GM11168 (cell line): ENCODE results near the gene NUP188.
"Not testable (repeated sequence)": the region's sequence is repeated elsewhere in the genome, so short reads cannot be mapped to it uniquely, and the experiment has no call there.

Source experiments
- in situ Hi-C: fragments of 300-500 bp; cut with MboI; formaldehyde crosslinking; loops from one replicate; pipeline ENCODE4 v1.12.0; 2022; ENCODE audit warnings: low sequenced_read_pairs; ENCODE audit not compliant: unreplicated experiment

Gene NUP188

GRCh38 chr9:129023036-129023907 is 75.8 kb downstream of the NUP188 start:
- in situ Hi-C loops: loop anchor here (10.0 kb wide), 1 partner anchor 1048 kb away; no protein-coding TSS in a partner anchor

GRCh38 chr9:129023908-129024233 is 76.4 kb downstream of the NUP188 start:
- in situ Hi-C loops: loop anchor here (10.0 kb wide), 1 partner anchor 1049 kb away; no protein-coding TSS in a partner anchor

GRCh38 chr9:129026442-129027223 is 79.1 kb downstream of the NUP188 start:
- in situ Hi-C loops: loop anchor here (10.0 kb wide), 1 partner anchor 1052 kb away; no protein-coding TSS in a partner anchor

- in situ Hi-C loops: loop anchor here (10.0 kb wide), 1 partner anchor 1052 kb away; no protein-coding TSS in a partner anchor
These were observed 79.8 kb downstream of the NUP188 start for GRCh38 chr9:129027224-129027684.

GRCh38 chr9:129027685-129028191 is 80.2 kb downstream of the NUP188 start:
- in situ Hi-C loops: loop anchor here (10.0 kb wide), 1 partner anchor 1053 kb away; no protein-coding TSS in a partner anchor

- in situ Hi-C loops: loop anchor here (10.0 kb wide), 1 partner anchor 1054 kb away; no protein-coding TSS in a partner anchor
These were observed 80.9 kb downstream of the NUP188 start, which contains the start of gene SH3GLB2 for GRCh38 chr9:129028192-129028966. SH3GLB2 (minus strand) TSS chr9:129028331; CDS start chr9:129028154, 177 bp downstream.

GRCh38 chr9:129030191-129030590 is 82.7 kb downstream of the NUP188 start:
- in situ Hi-C loops: no loop called here

- in situ Hi-C loops: no loop called here
These were observed 84.0 kb downstream of the NUP188 start for GRCh38 chr9:129031514-129031913.

- in situ Hi-C loops: no loop called here
These were observed 85.2 kb downstream of the NUP188 start for GRCh38 chr9:129032541-129033159.

- in situ Hi-C loops: no loop called here
These were observed 85.7 kb downstream of the NUP188 start for GRCh38 chr9:129033216-129033615.

- in situ Hi-C loops: not testable (repeated sequence)
These were observed 88.3 kb downstream of the NUP188 start for GRCh38 chr9:129035838-129036237.

- in situ Hi-C loops: no loop called here
These were observed 88.9 kb downstream of the NUP188 start, which contains the start of gene MIGA2 for GRCh38 chr9:129036241-129036922. MIGA2 (plus strand) TSS chr9:129036626; CDS start chr9:129040595, 3,969 bp downstream.

- in situ Hi-C loops: no loop called here
These were observed 89.6 kb downstream of the NUP188 start for GRCh38 chr9:129036923-129037766.

- in situ Hi-C loops: no loop called here
These were observed 90.2 kb downstream of the NUP188 start for GRCh38 chr9:129037767-129038098.

- in situ Hi-C loops: no loop called here
These were observed 90.8 kb downstream of the NUP188 start for GRCh38 chr9:129038109-129038852.

GRCh38 chr9:129040113-129040643 is 92.7 kb downstream of the NUP188 start:
- in situ Hi-C loops: no loop called here

- in situ Hi-C loops: no loop called here
These were observed 94.5 kb downstream of the NUP188 start for GRCh38 chr9:129042016-129042415.
